ENCODE results near the gene USP2.

Gene USP2

DNA sequence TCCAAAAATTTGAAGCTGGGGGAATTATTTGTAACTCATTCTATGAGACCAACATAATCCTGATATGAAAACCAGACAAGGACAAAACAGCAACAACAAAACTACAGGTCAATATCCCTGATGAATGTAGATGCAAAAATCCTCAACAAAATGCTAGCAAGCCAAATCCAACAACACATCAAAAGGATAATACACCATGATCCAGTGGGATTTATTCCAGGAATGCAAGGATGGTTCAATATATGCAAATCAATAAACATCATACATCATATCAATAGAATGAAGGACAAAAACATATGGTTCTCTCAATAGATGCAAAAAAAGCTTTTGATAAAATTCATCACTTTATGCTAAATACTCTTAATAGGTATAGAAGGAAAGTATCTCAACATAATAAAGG lies 19.4 kb upstream of the USP2 start:
- H3K27me3 ChIP-seq (replicated peaks; ENCODE audit: control insufficient read depth, insufficient read depth, low read length): no peaks in the 10 kb centered on the region
- H3K4me3 ChIP-seq (replicated peaks; ENCODE audit: low read depth, low read length): no peak overlapping the region
- H3K36me3 ChIP-seq (ENCODE audit: control insufficient read depth, insufficient read depth, low read length): no peaks in the 10 kb centered on the region
- DNase-seq (ENCODE audit: extremely low read depth, insufficient read length): no peak
- TF ChIP-seq, protein P1, sequence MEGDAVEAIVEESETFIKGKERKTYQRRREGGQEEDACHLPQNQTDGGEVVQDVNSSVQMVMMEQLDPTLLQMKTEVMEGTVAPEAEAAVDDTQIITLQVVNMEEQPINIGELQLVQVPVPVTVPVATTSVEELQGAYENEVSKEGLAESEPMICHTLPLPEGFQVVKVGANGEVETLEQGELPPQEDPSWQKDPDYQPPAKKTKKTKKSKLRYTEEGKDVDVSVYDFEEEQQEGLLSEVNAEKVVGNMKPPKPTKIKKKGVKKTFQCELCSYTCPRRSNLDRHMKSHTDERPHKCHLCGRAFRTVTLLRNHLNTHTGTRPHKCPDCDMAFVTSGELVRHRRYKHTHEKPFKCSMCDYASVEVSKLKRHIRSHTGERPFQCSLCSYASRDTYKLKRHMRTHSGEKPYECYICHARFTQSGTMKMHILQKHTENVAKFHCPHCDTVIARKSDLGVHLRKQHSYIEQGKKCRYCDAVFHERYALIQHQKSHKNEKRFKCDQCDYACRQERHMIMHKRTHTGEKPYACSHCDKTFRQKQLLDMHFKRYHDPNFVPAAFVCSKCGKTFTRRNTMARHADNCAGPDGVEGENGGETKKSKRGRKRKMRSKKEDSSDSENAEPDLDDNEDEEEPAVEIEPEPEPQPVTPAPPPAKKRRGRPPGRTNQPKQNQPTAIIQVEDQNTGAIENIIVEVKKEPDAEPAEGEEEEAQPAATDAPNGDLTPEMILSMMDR (IDR thresholded peaks at IDR 0.05; ENCODE audit: insufficient read depth, low read length, poor library complexity, severe bottlenecking): no peak

DNA sequence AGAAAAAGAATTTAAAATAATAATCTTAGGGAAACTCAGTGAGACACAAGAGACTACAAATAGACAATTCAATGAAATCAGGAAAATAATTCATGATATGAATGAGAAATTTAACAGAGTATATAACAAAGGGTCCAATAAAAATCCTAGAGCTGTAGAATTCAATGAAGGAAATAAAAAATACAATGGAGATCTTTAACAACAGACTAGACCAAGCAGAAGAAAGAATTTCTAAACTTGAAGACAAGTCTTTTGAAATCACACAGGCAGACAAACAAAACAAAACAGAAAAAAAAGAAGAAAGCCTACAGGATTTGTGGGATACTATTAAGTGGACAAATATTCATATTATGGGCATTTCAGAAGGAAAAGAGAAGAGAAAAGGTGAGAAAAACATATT lies 16.2 kb upstream of the USP2 start:
- TF ChIP-seq, protein P1 (IDR thresholded peaks at IDR 0.05; ENCODE audit: insufficient read depth, low read length, poor library complexity, severe bottlenecking): no peak
- no peak overlapping the region for H3K4me3 ChIP-seq (replicated peaks; ENCODE audit: low read depth, low read length)
- DNase-seq (ENCODE audit: extremely low read depth, insufficient read length): no peak
- H3K36me3 ChIP-seq (ENCODE audit: control insufficient read depth, insufficient read depth, low read length): no peaks in the 10 kb centered on the region
- H3K27me3 ChIP-seq (replicated peaks; ENCODE audit: control insufficient read depth, insufficient read depth, low read length): peaks cover 1% of the 10 kb centered on the region; the same call in 1 of the 2 replicates

DNA sequence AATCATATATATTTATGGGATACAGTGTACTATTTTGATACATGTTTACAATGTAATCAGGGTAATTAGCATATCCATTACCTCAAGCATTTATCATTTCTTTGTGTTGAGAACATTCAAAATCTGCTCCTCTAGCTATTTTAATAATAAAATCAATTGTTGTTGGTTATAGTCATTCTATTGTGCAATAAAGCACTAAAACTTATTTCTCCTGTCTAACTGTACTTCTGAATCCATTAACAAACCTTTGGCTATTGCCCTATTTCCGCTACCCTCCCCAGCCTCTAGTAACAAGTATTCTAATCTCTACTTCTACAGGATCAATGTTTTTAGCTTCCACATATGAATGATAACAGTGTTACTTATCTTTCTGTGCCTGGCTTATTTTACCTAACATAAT lies 15.3 kb upstream of the USP2 start:
- Histone ChIP-seq H3K36me3 (ENCODE audit: control insufficient read depth, insufficient read depth, low read length) (no peaks in the 10 kb centered on the region), H3K4me3 (replicated peaks; ENCODE audit: low read depth, low read length) (no peak overlapping the region), H3K27me3 (replicated peaks; ENCODE audit: control insufficient read depth, insufficient read depth, low read length) (peaks cover 1% of the 10 kb centered on the region; the same call in 1 of the 2 replicates)
- DNase-seq (ENCODE audit: extremely low read depth, insufficient read length): no peak
- TF ChIP-seq, protein P1 (IDR thresholded peaks at IDR 0.05; ENCODE audit: insufficient read depth, low read length, poor library complexity, severe bottlenecking): no peak

DNA sequence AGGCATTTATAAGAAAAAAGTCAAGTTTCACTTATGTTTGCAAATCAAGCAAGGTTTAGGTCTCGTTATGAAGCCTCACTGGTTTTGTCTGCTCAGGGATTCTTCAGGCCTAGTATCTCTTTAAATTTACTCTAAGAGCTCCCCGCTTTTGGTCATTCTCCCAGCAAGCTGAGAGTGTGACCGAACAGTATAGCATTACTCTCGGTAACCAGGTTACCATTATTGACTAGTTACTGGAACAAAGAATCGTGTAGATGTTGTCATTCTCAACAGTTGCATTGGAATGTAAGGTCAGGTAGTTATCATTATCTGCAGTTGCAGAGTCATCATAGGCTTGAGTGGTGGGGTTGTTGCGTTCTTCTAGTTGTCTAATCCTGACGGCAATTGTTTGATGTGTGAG lies 9.8 kb upstream of the USP2 start:
- peaks cover 1% of the 10 kb centered on the region; the same call in 1 of the 2 replicates for H3K27me3 ChIP-seq (replicated peaks; ENCODE audit: control insufficient read depth, insufficient read depth, low read length)
- DNase-seq (ENCODE audit: extremely low read depth, insufficient read length): no peak
- TF ChIP-seq, protein P1 (IDR thresholded peaks at IDR 0.05; ENCODE audit: insufficient read depth, low read length, poor library complexity, severe bottlenecking): no peak
- no peak overlapping the region for H3K4me3 ChIP-seq (replicated peaks; ENCODE audit: low read depth, low read length)
- H3K36me3 ChIP-seq (ENCODE audit: control insufficient read depth, insufficient read depth, low read length): no peaks in the 10 kb centered on the region

DNA sequence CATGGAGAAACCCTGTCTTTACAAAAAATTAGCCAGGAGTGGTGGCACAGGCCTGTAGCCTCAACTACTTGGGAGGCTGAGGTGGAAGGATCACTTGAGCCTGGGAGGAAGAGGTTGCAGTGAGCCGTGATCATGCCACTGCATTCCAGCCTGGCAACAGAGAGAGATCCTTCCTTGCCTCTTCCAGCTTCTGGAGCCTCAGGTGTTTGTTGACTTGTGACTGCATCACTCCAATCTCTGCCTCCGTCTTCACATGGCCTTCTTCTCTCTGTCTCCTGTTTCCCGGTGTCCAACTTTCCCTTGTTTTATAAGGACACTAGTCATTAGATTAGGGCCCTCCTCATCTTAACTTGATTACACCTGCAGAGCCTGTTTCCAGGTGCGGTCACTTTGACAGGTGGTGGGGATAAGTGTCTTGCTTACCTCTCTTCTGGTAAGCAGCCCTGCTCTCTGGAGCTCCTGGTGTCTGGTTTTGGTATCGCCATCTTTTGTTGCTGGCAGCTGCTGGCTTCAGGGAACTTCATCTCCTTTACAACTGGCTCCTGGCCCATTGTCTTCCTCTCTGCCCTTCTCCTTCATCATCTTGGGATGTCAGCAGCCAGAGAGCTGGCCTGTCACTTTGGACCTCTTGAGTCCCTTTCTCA lies 8.2 kb upstream of the USP2 start:
- DNase-seq (ENCODE audit: extremely low read depth, insufficient read length): no peak
- Histone ChIP-seq H3K27me3 (replicated peaks; ENCODE audit: control insufficient read depth, insufficient read depth, low read length) (peaks cover 1% of the 10 kb centered on the region; the same call in 1 of the 2 replicates), H3K4me3 (replicated peaks; ENCODE audit: low read depth, low read length) (no peak overlapping the region), H3K36me3 (ENCODE audit: control insufficient read depth, insufficient read depth, low read length) (no peaks in the 10 kb centered on the region)
- TF ChIP-seq, protein P1 (IDR thresholded peaks at IDR 0.05; ENCODE audit: insufficient read depth, low read length, poor library complexity, severe bottlenecking): peak; percentile 65

DNA sequence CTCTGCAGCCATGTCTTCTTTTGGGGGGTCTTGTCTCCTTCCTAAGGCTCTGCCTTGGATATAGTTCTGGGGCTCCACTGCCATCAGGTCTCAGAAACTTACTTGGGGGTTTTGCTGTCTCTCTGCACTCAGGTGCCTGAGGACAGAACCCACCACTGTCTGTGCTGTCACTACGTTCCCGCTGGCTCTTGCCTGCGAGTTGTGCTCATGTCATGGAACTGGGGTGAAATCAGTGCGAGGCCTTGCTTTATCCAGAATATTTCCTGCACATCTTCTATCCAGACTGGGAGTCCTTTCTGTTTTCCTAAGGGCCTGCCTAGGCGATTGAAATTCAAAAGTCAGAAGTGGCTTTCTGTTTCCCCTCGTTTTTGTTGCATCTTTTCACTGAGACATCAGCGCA lies 6.6 kb upstream of the USP2 start:
- Histone ChIP-seq H3K36me3 (ENCODE audit: control insufficient read depth, insufficient read depth, low read length) (no peaks in the 10 kb centered on the region), H3K27me3 (replicated peaks; ENCODE audit: control insufficient read depth, insufficient read depth, low read length) (no peaks in the 10 kb centered on the region; the same call in 1 of the 2 replicates), H3K4me3 (replicated peaks; ENCODE audit: low read depth, low read length) (no peak overlapping the region)
- DNase-seq (ENCODE audit: extremely low read depth, insufficient read length): no peak
- TF ChIP-seq, protein P1 (IDR thresholded peaks at IDR 0.05; ENCODE audit: insufficient read depth, low read length, poor library complexity, severe bottlenecking): no peak

Data from GM06990 (cell line).